Renal cortical epithelial cell (primary cell): ENCODE data around the gene QRICH2. TPM values are rescaled to one million over a fixed set of nuclear protein-coding genes. Genes with fewer than 3 reads are reported as not detected.
A peak's percentile ranks its signal among the peaks of the same experiment; 100 is the strongest.
"Not testable (repeated sequence)": the region's sequence is repeated elsewhere in the genome, so short reads cannot be mapped to it uniquely, and the experiment has no call there.

Source experiments
- DNase-seq: peaks from one replicate; pipeline ENCODE4 v3.0.0-alpha.2; 2011; ENCODE audit warnings: low read depth
- total RNA-seq: library from RNA; depleted of rRNA; stranded (reverse); fragments of >200 nt; gene quantifications from 2 replicates; pipeline ENCODE4 v1.2.3, GENCODE V29; 2014

Gene QRICH2
- total RNA-seq, 1 donor from 2014 or later, result 2.8 TPM

GRCh38 chr17:76248013-76248782, 59.9 kb downstream of the QRICH2 start:
- no peak for DNase-seq

GRCh38 chr17:76247304-76247703, 60.8 kb downstream of the QRICH2 start:
- no peak for DNase-seq

GRCh38 chr17:76246080-76247066, 61.7 kb downstream of the QRICH2 start:
- DNase-seq, result peak; percentile 81

- DNase-seq, result not testable (repeated sequence)
These were observed 63.4 kb downstream of the QRICH2 start for GRCh38 chr17:76244721-76245120.

GRCh38 chr17:76243826-76244679, 64.0 kb downstream of the QRICH2 start:
- no peak for DNase-seq

- no peak for DNase-seq
These were observed 66.3 kb downstream of the QRICH2 start for GRCh38 chr17:76241691-76242255.

GRCh38 chr17:76241204-76241538, 66.9 kb downstream of the QRICH2 start:
- DNase-seq, result no peak

GRCh38 chr17:76240461-76241203, 67.4 kb downstream of the QRICH2 start, which contains the start of gene RNF157:
Gene RNF157, minus strand, starts transcription at chr17:76240493. Its CDS starts 253 bp downstream, at chr17:76240240.
- no peak for DNase-seq

GRCh38 chr17:76239538-76240274, 68.4 kb downstream of the QRICH2 start:
- no peak for DNase-seq

GRCh38 chr17:76238847-76239537, 69.1 kb downstream of the QRICH2 start:
- no peak for DNase-seq

- DNase-seq, result peak; percentile 78
These were observed 70.2 kb downstream of the QRICH2 start for GRCh38 chr17:76237859-76238313.

GRCh38 chr17:76236603-76237002, 71.5 kb downstream of the QRICH2 start:
- no peak for DNase-seq

GRCh38 chr17:76235883-76236282, 72.2 kb downstream of the QRICH2 start:
- no peak for DNase-seq

GRCh38 chr17:76234354-76234679, 73.8 kb downstream of the QRICH2 start:
- no peak for DNase-seq

- no peak for DNase-seq
These were observed 74.3 kb downstream of the QRICH2 start for GRCh38 chr17:76233588-76234353.

- no peak for DNase-seq
These were observed 75.7 kb downstream of the QRICH2 start for GRCh38 chr17:76232342-76232741.

- DNase-seq, result not testable (repeated sequence)
These were observed 81.3 kb downstream of the QRICH2 start for GRCh38 chr17:76226749-76227148.

- DNase-seq, result not testable (repeated sequence)
These were observed 82.5 kb downstream of the QRICH2 start for GRCh38 chr17:76225373-76226086.
